ENCODE measurements around the gene SOX18. TPM values are rescaled to one million over a fixed set of nuclear protein-coding genes. Genes with fewer than 3 reads are reported as not detected.

Gene SOX18
- total and polyA plus RNA-seq, 8 donors = 0.58 to 26.6 (median 8.7) TPM

DNA sequence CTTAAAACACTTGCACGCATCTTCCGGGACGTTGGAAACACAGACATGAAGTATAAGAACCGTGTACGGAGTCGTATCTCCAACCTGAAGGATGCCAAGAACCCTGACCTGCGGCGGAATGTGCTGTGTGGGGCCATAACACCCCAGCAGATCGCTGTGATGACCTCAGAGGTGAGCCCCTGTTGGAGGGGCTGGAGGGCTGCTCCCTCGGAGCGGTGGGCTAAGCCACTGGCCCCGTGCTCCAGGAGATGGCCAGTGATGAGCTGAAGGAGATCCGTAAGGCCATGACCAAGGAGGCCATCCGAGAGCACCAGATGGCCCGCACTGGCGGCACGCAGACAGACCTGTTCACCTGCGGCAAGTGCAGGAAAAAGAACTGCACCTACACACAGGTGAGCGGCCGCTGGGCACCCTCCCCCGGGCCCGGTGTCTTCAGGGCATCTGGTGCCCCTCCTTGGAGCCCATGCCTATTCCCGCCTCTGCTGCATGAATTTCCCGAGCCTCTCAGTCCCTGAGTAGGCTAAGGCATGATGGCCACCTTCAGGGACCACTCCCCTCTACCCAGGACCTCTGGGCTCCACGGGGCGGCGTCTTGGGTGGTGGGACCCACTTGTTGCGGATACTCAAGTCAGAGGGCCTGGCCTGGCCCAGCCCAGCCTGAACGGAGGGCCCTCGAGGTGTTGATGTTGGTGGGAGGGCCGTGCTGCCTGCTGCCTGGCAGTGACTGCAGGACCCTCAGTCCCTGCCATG lies 21.0 kb upstream of the SOX18 start:
- WGBS, 5 donors = 92 to 95% (median 94%) methylated on average over 20 to 31 of the region's 31 CpGs

DNA sequence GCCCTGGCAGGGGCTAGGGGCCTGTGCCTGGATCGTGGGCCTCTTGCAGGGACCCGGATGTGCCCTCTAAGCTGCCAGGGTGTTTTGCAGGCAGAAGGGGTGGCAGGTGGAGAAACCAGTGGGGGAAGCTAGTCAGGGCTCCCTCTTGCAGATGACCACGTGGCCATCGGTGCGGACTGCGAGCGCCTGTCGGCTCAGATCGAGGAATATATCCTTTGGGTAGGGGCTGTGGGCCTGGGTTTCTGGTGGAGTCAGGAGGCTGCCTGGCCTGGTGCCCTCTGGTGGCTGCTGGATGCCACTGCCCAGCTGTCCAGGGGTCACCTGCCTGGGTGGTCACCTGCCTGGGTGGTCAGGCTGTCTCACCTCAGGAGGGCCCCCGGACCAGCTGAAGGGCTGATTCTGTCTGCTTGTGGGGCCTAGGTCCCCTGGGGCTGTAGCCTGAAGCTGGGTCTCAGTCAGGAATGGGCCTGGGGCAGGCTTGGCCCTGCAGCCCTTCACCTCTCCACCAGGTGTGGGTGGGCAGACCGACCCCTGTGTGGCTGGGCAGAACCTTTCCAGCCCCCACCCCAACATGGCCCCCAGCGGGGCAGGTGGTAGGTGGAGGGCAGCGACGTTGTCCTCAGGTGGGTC lies 20.3 kb upstream of the SOX18 start:
- Histone ChIP-seq H3K4me3 (no peak overlapping the region), H3K4me1 (peaks cover 11 to 32% (median 14%) of the 10 kb centered on the region in 4 donors), H3K9me3 (no peaks in the 10 kb centered on the region), H3K27me3 (no peaks in the 10 kb centered on the region), H3K27ac (no peak overlapping the region), H3K36me3 (peaks cover 16 to 44% (median 40%) of the 10 kb centered on the region in 4 donors)
- 48 to 66% (median 64%) methylated on average over 8 to 14 of the region's 14 CpGs for WGBS, 5 donors
- intact Hi-C loops (cut with DNase I; ENCODE audit: low total_unique reads) = no loop called here
- TF ChIP-seq POLR2A (IDR thresholded peaks at IDR 0.05) = no peak
- no peak for TF ChIP-seq POLR2AphosphoS5 (IDR thresholded peaks at IDR 0.05)
- TF ChIP-seq, protein P1, sequence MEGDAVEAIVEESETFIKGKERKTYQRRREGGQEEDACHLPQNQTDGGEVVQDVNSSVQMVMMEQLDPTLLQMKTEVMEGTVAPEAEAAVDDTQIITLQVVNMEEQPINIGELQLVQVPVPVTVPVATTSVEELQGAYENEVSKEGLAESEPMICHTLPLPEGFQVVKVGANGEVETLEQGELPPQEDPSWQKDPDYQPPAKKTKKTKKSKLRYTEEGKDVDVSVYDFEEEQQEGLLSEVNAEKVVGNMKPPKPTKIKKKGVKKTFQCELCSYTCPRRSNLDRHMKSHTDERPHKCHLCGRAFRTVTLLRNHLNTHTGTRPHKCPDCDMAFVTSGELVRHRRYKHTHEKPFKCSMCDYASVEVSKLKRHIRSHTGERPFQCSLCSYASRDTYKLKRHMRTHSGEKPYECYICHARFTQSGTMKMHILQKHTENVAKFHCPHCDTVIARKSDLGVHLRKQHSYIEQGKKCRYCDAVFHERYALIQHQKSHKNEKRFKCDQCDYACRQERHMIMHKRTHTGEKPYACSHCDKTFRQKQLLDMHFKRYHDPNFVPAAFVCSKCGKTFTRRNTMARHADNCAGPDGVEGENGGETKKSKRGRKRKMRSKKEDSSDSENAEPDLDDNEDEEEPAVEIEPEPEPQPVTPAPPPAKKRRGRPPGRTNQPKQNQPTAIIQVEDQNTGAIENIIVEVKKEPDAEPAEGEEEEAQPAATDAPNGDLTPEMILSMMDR (IDR thresholded peaks at IDR 0.05) = peak in 5 of 7 experiments; percentile 40 to 71 (median 66)
- peak; percentile 48 to 61 for DNase-seq

More for the DNA sequence above, 21.0 kb upstream of the SOX18 start:
- intact Hi-C loops (cut with DNase I; ENCODE audit: low total_unique reads) = no loop called here
- Histone ChIP-seq H3K36me3 (peaks cover 16 to 51% (median 47%) of the 10 kb centered on the region in 4 donors), H3K4me1 (peaks cover 7 to 25% (median 8%) of the 10 kb centered on the region in 4 donors), H3K27me3 (no peaks in the 10 kb centered on the region), H3K4me3 (no peak overlapping the region), H3K27ac (no peak overlapping the region), H3K9me3 (no peaks in the 10 kb centered on the region)
- TF ChIP-seq POLR2A (IDR thresholded peaks at IDR 0.05) (no peak), POLR2AphosphoS5 (IDR thresholded peaks at IDR 0.05) (no peak), EP300 (IDR thresholded peaks at IDR 0.05) (no peak)
- TF ChIP-seq, protein P1 (IDR thresholded peaks at IDR 0.05) = no peak
- DNase-seq = no peak

DNA sequence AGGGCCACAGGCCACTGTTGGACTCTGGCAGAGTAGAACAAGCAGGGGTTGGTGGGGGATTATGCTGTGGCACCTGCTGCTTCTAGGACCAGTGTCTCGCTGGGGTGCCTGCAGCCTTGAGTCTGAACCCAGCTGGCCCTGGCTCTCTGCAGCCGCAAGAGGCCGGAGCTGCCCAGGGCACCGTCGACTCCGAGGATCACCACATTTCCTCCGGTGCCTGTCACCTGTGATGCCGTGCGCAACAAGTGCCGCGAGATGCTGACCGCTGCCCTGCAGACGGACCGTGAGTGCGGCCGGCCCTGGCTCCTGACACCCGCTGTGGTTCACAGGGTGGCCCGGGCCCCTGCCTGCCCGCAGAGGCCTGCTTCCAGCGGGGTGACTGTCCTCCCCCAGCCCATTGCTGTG lies 19.8 kb upstream of the SOX18 start:
- peaks cover 11 to 39% (median 35%) of the 10 kb centered on the region in 4 donors for H3K36me3 ChIP-seq
- TF ChIP-seq, protein P1 (IDR thresholded peaks at IDR 0.05) = no peak
- TF ChIP-seq POLR2AphosphoS5 (IDR thresholded peaks at IDR 0.05) = no peak
- no peak for TF ChIP-seq POLR2A (IDR thresholded peaks at IDR 0.05)
- no peak for TF ChIP-seq EP300 (IDR thresholded peaks at IDR 0.05)
- DNase-seq = no peak
- H3K9me3 ChIP-seq = no peaks in the 10 kb centered on the region
- no peak overlapping the region for H3K27ac ChIP-seq
- H3K27me3 ChIP-seq = no peaks in the 10 kb centered on the region
- WGBS, 5 donors = 83 to 95% (median 90%) methylated on average over 18 to 20 of the region's 20 CpGs
- H3K4me1 ChIP-seq = peaks cover 16 to 37% (median 19%) of the 10 kb centered on the region in 4 donors
- no peak overlapping the region for H3K4me3 ChIP-seq
- intact Hi-C loops (cut with DNase I; ENCODE audit: low total_unique reads) = no loop called here

DNA sequence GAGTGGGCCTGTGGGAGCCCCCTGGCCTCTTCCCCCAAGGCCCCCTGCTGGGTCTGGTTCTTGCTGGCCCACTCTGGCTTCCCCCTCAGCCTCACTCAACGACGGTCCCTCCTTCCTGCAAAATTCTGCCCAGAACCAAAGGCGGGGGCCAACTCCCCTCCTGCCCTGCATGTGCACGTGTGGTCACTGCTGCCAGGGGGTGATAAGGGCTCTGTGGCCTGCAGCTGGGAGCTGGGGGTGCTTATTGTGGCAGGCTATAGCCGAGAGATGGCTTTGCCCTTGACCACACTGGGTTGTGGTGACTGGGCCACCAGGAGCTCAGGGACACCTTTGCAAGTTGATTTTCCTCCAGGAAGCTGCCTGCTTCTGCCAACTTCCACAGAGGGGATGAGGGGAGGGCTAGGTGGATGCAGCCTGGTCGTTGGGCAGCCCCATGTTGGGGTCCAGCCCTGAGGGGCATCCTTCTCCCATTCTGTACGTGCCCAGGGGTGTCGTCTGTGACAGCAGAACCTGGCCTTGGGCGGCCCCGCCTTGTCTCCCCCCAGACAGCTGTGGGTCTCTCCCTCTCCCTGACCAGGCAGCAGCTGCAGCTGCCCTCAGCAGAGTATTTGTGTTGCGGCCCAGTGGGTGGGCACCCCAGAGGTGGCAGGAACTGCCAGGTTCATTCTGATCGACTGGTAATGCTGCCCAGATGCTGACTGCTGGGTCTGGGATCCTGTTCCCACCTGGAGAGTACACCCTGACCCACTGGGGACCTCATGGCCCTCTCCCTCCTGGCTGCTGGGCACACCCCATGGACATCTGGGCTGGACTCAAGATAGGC lies 19.2 kb upstream of the SOX18 start:
- Histone ChIP-seq H3K9me3 (no peaks in the 10 kb centered on the region), H3K4me3 (no peak overlapping the region), H3K27me3 (no peaks in the 10 kb centered on the region), H3K36me3 (peaks cover 4 to 33% (median 29%) of the 10 kb centered on the region in 4 donors), H3K4me1 (peaks cover 22 to 43% (median 25%) of the 10 kb centered on the region in 4 donors), H3K27ac (no peak overlapping the region)
- no peak for DNase-seq
- TF ChIP-seq POLR2AphosphoS5 (IDR thresholded peaks at IDR 0.05) (no peak), EP300 (IDR thresholded peaks at IDR 0.05) (no peak), POLR2A (IDR thresholded peaks at IDR 0.05) (no peak)
- TF ChIP-seq, protein P1 (IDR thresholded peaks at IDR 0.05) = no peak
- intact Hi-C loops (cut with DNase I; ENCODE audit: low total_unique reads) = no loop called here
- 74 to 80% (median 76%) methylated on average over 9 to 12 of the region's 12 CpGs for WGBS, 5 donors
